ENCODE measurements around the gene SUMF1.

- no peak for TF ChIP-seq TEAD4 (IDR thresholded peaks at IDR 0.05)
- no peak for TF ChIP-seq CEBPB (IDR thresholded peaks at IDR 0.05)
- no peak for TF ChIP-seq EP300 (IDR thresholded peaks at IDR 0.05; ENCODE audit: borderline replicate concordance)
- TF ChIP-seq YY1 (IDR thresholded peaks at IDR 0.05; ENCODE audit: low read depth) = no peak
- TF ChIP-seq USF1 (IDR thresholded peaks at IDR 0.05) = no peak
- no peak for TF ChIP-seq REST (IDR thresholded peaks at IDR 0.05; ENCODE audit: low read depth)
- no peak for TF ChIP-seq TAF1 (IDR thresholded peaks at IDR 0.05; ENCODE audit: low read depth)
Observed at GRCh38 chr3:4410606-4411005, 56.5 kb downstream of the SUMF1 start.

Measured in Ishikawa (cell line).